Mucosa of descending colon (tissue), 3 donors: Measurements from ENCODE around the gene MCM6. TPM values are rescaled to one million over a fixed set of nuclear protein-coding genes. Genes with fewer than 3 reads are reported as not detected.
A peak's percentile ranks its signal among the peaks of the same experiment; 100 is the strongest.

Experiments
- ATAC-seq: fragments of 200-7000 bp; cut with Tn5 transposase; one replicate; pipeline ENCODE4 v1.9.1; 2020; ENCODE audit warnings: mild to moderate bottlenecking, moderate library complexity
- DNase-seq, 3 donors: peaks; one replicate each; pipeline ENCODE4 v3.0.0-alpha.2; 2020
- H3K36me3 ChIP-seq: fragments of 200-600 bp; one replicate; pipeline ENCODE4 v1.8.0; 2021; ENCODE audit warnings: low read depth, mild to moderate bottlenecking
- H3K4me1 ChIP-seq: fragments of 200-600 bp; one replicate; pipeline ENCODE4 v1.8.0; 2021; ENCODE audit warnings: low read depth, mild to moderate bottlenecking
- H3K4me3 ChIP-seq: fragments of 200-600 bp; one replicate; pipeline ENCODE4 v1.8.0; 2021; ENCODE audit warnings: mild to moderate bottlenecking
- H3K9me3 ChIP-seq: fragments of 200-600 bp; one replicate; pipeline ENCODE4 v1.8.0; 2021; ENCODE audit warnings: mild to moderate bottlenecking
- intact Hi-C, 2 donors: fragments of 100-400 bp; cut with DNase I in 1 of 2; cut with micrococcal nuclease in 1 of 2; formaldehyde crosslinking; loops; one replicate each; pipeline versions ENCODE4 v1.11.0 to v1.11.1; 2022; cut with DNase I, micrococcal nuclease
- total RNA-seq, 3 donors: library from RNA; stranded (reverse); fragmentation: NEBNext Ultra II Directional in 2 of 3; extraction: Animal tissue kit (Norgen Biotek cat#: 25700) in 2 of 3; gene quantifications; one replicate each; pipeline versions ENCODE4 v1.2.1 to v1.2.4, GENCODE V29; 2021 to 2023
- TF ChIP-seq, protein P1 (sequence below): fragments of 200-600 bp; IDR thresholded peaks from one replicate; pipeline ENCODE4 v1.8.0; 2022; ENCODE audit warnings: antibody characterized with exemption, mild to moderate bottlenecking
- donor health status: DM: no; HTN: no; CAD: no; lungs with moderate emphysema.
- donor health status: DM: no; HTN: no; CAD: no.
- donor health status: DM: no; HTN: yes; CAD: no.

The MCM6 gene
- total RNA-seq, 3 donors from 2014 or later, result 8.4 to 19.8 (median 8.9) TPM

DNA sequence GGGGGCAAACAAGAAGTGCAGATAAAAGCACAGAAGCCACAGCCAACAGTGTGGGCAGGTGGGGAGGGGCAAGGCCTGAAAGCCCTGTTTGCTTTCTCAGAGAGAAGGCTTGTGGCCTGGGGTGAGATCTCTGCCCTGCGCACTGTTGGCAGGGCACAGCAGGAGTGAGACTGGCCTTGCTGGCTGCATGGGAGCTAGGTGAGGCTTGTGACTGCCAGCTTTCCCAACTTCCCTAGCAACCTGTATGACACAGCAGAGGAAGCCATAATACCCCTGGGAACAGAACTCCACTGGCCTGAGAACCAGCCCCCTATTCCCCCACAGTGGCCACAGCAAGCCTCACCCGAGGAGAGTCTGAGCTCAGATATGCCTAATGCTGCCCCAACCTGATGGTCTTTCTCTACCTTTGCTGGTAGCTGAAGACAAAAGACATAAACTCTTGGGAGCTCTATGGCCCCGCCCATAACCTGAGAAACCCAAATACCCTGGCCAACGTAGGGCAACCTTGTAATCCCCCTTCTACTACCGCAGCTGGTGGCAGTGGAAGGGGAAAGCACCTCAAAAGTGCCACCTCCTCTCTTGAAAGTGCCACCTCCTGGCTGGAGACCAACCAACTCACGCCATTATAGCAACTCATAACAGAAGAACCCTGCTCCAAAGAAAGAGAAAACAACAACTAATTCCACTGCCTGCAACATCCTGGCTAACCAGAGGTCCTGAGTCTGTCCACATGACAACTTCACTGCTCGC is 83.7 kb downstream of the MCM6 start:
- H3K36me3 ChIP-seq, result no peaks in the 10 kb centered on the region
- intact Hi-C loops, result no loop called here
- no peaks in the 10 kb centered on the region for H3K9me3 ChIP-seq
- DNase-seq (no peak), ATAC-seq (peak; percentile 20)
- no peak overlapping the region for H3K4me3 ChIP-seq
- TF ChIP-seq, protein P1, sequence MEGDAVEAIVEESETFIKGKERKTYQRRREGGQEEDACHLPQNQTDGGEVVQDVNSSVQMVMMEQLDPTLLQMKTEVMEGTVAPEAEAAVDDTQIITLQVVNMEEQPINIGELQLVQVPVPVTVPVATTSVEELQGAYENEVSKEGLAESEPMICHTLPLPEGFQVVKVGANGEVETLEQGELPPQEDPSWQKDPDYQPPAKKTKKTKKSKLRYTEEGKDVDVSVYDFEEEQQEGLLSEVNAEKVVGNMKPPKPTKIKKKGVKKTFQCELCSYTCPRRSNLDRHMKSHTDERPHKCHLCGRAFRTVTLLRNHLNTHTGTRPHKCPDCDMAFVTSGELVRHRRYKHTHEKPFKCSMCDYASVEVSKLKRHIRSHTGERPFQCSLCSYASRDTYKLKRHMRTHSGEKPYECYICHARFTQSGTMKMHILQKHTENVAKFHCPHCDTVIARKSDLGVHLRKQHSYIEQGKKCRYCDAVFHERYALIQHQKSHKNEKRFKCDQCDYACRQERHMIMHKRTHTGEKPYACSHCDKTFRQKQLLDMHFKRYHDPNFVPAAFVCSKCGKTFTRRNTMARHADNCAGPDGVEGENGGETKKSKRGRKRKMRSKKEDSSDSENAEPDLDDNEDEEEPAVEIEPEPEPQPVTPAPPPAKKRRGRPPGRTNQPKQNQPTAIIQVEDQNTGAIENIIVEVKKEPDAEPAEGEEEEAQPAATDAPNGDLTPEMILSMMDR, result no peak
- H3K4me1 ChIP-seq, result no peaks in the 10 kb centered on the region

DNA sequence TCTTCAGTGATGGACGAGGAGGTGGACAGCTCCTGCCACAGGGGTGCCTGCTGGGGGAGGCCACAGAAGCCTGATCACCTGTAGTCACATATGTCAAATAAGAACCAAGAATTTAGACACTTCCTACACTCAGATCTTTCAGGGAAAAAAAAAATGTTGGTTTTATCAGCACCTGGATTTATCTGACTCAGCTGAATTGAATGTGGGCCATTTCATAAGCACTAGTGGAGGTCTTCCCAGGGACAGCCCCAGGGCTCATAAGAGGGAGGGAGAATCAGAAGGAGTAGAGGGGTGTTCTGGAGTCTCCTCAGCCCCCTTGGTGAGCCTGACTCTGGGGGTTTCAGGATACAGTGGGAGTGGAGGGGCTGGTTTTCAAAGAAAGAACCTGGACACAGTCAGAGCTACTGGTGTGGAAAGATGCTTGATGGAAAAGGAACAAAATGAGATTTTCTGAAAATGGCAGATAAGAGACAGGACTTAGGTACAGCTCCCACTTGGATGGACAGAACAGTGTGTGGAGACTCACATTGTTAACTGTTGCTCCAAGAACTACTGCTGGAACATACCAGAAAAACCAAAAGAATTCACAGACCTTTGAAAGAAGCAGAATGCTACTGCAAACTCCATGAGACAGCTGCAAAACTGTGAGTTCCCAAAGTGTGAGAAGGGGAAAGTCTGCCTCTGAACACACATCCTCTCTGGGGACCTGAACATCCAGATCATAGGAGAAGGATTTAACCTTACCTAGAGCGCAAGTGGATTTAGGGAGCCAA is 84.6 kb downstream of the MCM6 start:
- DNase-seq, result no peak
- Histone ChIP-seq H3K4me1 (no peaks in the 10 kb centered on the region), H3K9me3 (no peaks in the 10 kb centered on the region), H3K36me3 (no peaks in the 10 kb centered on the region), H3K4me3 (no peak overlapping the region)
- intact Hi-C loops, result no loop called here
- no peak for ATAC-seq
- TF ChIP-seq, protein P1, result no peak

DNA sequence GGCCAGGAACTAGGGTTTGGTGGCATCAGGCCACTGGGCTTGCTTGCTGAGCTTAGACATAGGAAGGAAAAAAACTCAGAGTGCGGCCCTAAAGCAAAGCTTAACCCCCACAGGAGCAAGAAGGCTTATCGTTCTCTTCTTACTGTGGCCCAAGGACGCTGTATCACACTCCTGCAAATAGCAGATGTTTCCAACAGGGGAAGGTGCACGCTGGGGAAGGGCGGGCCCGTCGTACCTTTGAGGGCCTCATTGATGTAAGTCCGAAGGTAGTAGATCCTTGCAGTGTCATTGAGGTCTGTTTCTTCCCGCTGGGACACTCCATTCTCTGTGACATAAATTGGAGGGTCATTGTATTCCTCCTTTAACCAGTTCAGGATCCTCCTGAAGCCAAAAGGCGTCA is 85.8 kb downstream of the MCM6 start:
- H3K36me3 ChIP-seq, result no peaks in the 10 kb centered on the region
- no peaks in the 10 kb centered on the region for H3K9me3 ChIP-seq
- no peaks in the 10 kb centered on the region for H3K4me1 ChIP-seq
- DNase-seq (no peak), ATAC-seq (no peak)
- no peak overlapping the region for H3K4me3 ChIP-seq
- intact Hi-C loops, result no loop called here
- TF ChIP-seq, protein P1, result no peak

Other genes starting within 250 kb of the MCM6 start
- gene UBXN4, start 134.6 kb downstream of the MCM6 start, total RNA-seq, result 100 to 1,000 TPM in 1 of 3 donors, 10 to 100 TPM in 2; 87.8 to 110 (median 94.9) TPM
- gene LCT, start 39.3 kb downstream of the MCM6 start, total RNA-seq, result under 1 TPM; 0.09 to 0.19 (median 0.09) TPM
- gene DARS1, start 109.2 kb upstream of the MCM6 start, total RNA-seq, result 10 to 100 TPM; 29.6 to 71.1 (median 40.3) TPM
- 10 to 100 TPM in 1 of 3 donors, 1 to 10 TPM in 2; 3.6 to 12.6 (median 3.9) TPM for gene CXCR4, start 241.7 kb upstream of the MCM6 start, total RNA-seq